SK-N-SH (cell line): ENCODE measurements around the gene RGS14.

Experiments
- ELF1 ChIP-seq: IDR thresholded peaks from 2 replicates; pipeline ENCODE4 v1.4.0; 2012
- EP300 ChIP-seq, 2 experiments: IDR thresholded peaks; 2 replicates each; pipeline versions ENCODE4 v1.4.0 to v1.6.1; 2012; ENCODE audit warnings: borderline replicate concordance in 1 of 2, low read depth in 1 of 2, low read length in 1 of 2
- EZH2phosphoT487 ChIP-seq: fragments of 200-600 bp; sonication (generic); IDR thresholded peaks from 2 replicates; pipeline ENCODE4 v1.6.1; 2017; ENCODE audit warnings: low read depth, mixed run types, mild to moderate bottlenecking, antibody characterized with exemption, moderate library complexity, borderline replicate concordance
- JUND ChIP-seq: IDR thresholded peaks from 2 replicates; pipeline ENCODE4 v1.4.0; 2012
- MXI1 ChIP-seq: IDR thresholded peaks from 2 replicates; pipeline ENCODE4 v1.6.1; 2012; ENCODE audit warnings: mild to moderate bottlenecking, low read depth, low read length, improper control_type of control experiment
- NFIC ChIP-seq: IDR thresholded peaks from 2 replicates; pipeline ENCODE4 v1.4.0; 2012; ENCODE audit warnings: borderline replicate concordance
- POLR2AphosphoS5 ChIP-seq: IDR thresholded peaks from 2 replicates; pipeline ENCODE4 v1.6.1; 2012; ENCODE audit warnings: low read depth, low read length
- RAD21 ChIP-seq: IDR thresholded peaks from 2 replicates; pipeline ENCODE4 v1.6.1; 2012; ENCODE audit warnings: mild to moderate bottlenecking, low read length
- RFX5 ChIP-seq: IDR thresholded peaks from 2 replicates; pipeline ENCODE4 v1.6.1; 2012; ENCODE audit warnings: mild to moderate bottlenecking, improper control_type of control experiment, low read length
- TF ChIP-seq, protein P1 (sequence below): IDR thresholded peaks from 2 replicates; pipeline ENCODE4; 2012
- TF ChIP-seq, protein P2 (sequence below): fragments of 200-600 bp; sonication (generic); IDR thresholded peaks from 2 replicates; pipeline ENCODE4 v1.6.1; 2017; ENCODE audit warnings: antibody characterized with exemption, mild to moderate bottlenecking, moderate library complexity

DNA sequence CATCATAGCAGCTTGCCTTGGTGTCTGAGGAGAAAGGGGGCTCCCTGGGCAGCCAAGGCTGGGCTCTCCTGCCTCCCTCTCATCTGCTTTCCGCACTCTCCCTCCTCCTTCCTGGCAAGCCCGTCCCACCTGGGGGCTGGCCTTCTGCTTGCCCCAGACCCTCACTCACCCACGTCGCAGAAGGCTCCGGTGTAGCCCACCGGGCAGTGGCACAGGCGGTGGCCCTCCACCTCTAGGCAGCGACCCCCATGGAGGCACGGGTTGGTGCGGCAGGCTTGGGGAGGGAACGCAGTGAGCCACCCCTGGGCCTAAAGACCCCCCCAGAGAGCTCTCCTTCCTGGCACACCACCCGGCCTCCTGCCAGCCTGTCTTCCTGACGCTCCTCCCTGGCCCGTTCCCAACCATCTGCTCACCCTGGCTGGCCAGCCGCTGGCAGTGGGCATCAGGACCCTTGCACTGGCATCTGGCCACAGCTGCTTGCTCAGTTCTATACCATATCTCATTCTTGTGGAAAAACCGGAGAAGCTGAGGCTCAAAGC, 47.0 kb downstream of the RGS14 start:
- TF ChIP-seq, protein P1, sequence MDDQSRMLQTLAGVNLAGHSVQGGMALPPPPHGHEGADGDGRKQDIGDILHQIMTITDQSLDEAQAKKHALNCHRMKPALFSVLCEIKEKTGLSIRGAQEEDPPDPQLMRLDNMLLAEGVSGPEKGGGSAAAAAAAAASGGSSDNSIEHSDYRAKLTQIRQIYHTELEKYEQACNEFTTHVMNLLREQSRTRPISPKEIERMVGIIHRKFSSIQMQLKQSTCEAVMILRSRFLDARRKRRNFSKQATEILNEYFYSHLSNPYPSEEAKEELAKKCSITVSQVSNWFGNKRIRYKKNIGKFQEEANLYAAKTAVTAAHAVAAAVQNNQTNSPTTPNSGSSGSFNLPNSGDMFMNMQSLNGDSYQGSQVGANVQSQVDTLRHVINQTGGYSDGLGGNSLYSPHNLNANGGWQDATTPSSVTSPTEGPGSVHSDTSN: no peak
- TF ChIP-seq, protein P2, sequence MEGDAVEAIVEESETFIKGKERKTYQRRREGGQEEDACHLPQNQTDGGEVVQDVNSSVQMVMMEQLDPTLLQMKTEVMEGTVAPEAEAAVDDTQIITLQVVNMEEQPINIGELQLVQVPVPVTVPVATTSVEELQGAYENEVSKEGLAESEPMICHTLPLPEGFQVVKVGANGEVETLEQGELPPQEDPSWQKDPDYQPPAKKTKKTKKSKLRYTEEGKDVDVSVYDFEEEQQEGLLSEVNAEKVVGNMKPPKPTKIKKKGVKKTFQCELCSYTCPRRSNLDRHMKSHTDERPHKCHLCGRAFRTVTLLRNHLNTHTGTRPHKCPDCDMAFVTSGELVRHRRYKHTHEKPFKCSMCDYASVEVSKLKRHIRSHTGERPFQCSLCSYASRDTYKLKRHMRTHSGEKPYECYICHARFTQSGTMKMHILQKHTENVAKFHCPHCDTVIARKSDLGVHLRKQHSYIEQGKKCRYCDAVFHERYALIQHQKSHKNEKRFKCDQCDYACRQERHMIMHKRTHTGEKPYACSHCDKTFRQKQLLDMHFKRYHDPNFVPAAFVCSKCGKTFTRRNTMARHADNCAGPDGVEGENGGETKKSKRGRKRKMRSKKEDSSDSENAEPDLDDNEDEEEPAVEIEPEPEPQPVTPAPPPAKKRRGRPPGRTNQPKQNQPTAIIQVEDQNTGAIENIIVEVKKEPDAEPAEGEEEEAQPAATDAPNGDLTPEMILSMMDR: no peak
- no peak for TF ChIP-seq RFX5
- no peak for TF ChIP-seq RAD21
- no peak for TF ChIP-seq ELF1
- no peak for TF ChIP-seq POLR2AphosphoS5
- no peak for TF ChIP-seq JUND
- TF ChIP-seq EZH2phosphoT487: no peak
- no peak for TF ChIP-seq EP300 (IDR thresholded peaks at IDR 0.05; ENCODE audit: borderline replicate concordance in 1 of 2, low read depth in 1 of 2, low read length in 1 of 2)
- no peak for TF ChIP-seq NFIC
- peak; percentile 65; the same call in 1 of the 2 replicates for TF ChIP-seq MXI1
